GM21576 (cell line): ENCODE data around the gene TSPAN4.

Experiments used
- ATAC-seq: cut with Tn5 transposase; IDR thresholded peaks from one replicate; pipeline ENCODE4 v1.9.1; 2021; ENCODE audit warnings: mild to moderate bottlenecking, moderate library complexity; ENCODE audit not compliant: unreplicated experiment

Gene TSPAN4

DNA sequence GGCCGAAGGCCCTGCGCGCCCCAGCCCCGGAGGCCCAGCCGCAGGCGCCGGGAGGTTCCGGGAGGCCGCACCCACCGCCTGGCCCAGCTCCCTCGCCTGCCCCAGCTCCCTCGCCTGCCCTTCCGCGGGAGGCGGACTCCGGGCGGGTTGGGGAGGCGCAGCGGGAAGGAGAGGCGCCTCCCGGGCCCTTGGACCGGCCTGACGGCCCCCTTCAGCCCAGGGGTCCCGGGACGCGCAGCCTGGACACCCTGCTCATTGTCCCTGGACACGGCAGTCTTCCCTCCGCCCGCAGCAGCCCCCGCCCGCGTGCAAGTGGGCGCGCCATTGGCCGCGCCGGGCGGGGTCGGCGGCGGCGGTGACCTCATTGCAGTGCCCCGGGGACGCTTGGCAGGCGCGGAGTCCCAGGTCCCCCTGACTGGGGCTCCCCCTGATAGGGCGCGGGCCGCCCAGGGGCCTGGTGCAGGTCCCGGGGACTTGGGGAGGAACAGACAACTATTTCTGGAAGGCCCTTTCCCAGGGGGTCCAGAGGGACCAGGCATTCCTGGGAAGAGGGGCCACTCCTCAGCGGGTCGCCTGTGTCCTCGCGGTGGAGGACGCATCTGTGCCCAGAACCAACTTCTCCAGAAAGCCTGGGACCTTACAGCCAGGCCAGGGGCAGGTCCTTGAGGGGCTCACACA, 9.4 kb upstream of the TSPAN4 start:
- ATAC-seq, result no peak

DNA sequence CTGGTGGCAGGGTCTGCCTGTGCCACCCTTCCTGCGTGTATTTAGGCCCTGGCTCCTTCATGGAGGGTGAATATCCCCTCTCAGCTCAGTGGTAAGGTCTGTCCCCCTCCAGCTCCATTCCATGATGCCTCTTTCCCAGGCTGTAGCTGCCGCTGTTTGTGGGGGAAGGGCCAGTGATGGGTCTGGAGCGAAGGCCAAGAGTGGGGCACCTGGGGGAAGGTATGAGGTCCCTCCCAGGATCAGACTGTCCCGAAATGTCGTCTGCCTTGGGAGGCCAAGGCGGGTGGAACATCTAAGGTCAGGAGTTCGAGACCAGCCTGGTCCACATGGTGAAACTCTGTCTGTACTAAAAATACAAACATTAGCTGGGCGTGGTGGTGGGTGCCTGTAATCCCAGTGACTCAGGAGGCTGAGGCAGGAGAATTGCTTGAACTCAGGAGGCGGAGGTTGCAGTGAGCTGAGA, 8.8 kb upstream of the TSPAN4 start:
- ATAC-seq, result no peak

DNA sequence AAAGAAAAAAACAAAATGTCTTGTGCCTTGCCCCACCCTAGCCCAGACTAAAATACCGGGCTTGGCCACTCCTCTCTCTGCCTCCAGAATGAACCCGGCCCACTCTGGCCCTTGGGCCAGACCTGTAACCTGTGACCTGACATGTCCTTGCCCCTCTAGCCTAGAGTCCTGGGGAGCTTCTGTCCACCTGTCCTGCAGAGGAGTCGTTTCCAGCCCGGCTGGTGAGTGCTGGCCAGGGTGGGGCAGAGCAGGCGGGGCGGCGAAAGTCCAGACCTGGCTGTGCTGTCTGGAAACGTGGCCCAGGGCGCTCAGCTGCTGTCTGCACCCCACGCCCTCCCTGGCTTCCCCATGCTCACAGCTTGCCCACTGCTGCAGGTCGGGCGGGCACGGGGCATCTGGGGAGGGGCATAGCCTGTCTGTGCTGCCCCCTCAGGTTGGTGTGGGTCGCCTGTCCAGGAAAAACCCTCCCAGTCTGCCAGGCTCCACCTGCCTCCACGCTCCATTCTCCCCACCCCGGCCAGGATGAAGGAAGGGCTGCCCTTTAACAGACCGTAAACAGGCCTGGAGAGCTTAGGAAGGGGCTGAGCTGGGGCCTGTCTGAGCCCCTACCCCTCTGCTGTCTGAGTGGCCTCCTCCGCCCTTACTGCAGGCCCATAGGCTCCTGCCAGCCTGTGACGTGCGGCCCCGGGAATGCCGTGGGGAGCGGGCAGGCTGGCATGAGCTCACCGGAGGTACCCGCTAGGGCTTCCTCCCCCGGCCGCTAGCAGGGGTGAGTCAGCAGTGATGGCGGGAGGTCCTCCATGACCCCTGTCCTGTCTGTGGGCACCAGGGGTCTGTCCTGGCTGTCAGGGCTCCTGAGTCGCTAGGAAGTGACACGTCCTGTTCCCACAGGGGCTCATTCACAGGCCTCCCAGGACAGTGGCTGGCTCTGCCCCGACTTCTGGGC, 8.0 kb upstream of the TSPAN4 start:
- no peak for ATAC-seq

DNA sequence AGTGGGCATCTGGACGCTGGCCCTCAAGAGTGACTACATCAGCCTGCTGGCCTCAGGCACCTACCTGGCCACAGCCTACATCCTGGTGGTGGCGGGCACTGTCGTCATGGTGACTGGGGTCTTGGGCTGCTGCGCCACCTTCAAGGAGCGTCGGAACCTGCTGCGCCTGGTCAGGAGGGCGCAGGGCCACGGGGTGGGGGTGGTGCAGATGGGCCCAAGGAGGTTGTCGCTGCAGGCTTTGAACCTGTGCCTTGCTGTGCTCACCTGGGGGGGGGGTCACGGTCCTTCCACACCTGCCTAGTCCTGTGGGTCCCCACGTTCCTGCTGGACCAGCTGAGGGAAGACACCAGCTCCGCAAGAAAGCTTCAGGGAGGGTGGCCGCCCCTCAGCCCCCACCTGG, 6.4 kb upstream of the TSPAN4 start:
- no peak for ATAC-seq

DNA sequence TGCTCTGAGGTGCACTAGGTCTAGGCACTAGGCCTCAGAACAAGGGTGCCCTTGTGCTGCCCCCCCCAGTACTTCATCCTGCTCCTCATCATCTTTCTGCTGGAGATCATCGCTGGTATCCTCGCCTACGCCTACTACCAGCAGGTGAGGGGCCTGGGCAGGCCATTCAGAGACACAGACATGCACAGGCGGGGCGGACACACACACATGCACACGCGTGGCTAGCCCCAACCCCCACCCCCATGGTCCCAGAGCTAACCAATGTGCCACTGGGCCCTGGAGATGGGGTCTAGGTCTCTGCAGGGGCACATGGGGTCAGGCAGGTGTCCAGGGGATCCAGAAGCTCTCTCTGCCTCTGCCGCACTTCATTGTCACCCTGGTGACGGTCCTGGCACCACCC, 6.0 kb upstream of the TSPAN4 start:
- ATAC-seq, result no peak

DNA sequence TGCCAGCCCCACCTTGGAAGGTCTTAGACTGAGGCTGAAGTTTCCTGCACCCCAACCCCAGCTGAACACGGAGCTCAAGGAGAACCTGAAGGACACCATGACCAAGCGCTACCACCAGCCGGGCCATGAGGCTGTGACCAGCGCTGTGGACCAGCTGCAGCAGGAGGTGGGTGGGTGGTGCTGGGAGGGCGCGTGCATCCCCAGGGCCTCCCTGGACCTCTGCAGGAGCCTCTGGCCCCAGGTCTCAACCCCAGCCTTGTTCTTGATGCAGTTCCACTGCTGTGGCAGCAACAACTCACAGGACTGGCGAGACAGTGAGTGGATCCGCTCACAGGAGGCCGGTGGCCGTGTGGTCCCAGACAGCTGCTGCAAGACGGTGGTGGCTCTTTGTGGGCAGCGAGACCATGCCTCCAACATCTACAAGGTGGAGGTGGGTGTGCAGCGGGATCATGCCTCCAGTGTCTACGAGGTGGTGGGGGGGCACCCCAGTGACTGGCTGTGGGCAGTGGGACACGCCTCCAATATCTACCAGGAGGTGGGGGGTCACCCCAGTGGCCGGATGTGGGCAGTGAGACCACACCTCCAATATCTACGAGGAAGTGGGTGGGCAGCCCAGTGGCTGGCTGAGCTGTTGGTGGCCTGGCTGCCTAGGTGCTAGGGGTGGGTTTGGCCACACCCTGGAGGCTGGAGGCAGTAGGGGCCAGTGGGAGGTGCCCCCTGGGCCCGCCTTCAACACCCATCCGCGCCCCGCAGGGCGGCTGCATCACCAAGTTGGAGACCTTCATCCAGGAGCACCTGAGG, 5.3 kb upstream of the TSPAN4 start:
- ATAC-seq, result no peak

DNA sequence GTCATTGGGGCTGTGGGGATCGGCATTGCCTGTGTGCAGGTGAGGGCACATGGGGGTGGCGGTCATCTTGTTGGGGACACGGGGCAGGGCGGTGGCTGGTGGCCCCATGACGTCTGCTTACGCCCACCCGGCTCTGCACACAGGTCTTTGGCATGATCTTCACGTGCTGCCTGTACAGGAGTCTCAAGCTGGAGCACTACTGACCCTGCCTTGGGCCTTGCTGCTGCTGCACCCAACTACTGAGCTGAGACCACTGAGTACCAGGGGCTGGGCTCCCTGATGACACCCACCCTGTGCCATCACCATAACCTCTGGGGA, 4.7 kb upstream of the TSPAN4 start:
- ATAC-seq, result no peak

DNA sequence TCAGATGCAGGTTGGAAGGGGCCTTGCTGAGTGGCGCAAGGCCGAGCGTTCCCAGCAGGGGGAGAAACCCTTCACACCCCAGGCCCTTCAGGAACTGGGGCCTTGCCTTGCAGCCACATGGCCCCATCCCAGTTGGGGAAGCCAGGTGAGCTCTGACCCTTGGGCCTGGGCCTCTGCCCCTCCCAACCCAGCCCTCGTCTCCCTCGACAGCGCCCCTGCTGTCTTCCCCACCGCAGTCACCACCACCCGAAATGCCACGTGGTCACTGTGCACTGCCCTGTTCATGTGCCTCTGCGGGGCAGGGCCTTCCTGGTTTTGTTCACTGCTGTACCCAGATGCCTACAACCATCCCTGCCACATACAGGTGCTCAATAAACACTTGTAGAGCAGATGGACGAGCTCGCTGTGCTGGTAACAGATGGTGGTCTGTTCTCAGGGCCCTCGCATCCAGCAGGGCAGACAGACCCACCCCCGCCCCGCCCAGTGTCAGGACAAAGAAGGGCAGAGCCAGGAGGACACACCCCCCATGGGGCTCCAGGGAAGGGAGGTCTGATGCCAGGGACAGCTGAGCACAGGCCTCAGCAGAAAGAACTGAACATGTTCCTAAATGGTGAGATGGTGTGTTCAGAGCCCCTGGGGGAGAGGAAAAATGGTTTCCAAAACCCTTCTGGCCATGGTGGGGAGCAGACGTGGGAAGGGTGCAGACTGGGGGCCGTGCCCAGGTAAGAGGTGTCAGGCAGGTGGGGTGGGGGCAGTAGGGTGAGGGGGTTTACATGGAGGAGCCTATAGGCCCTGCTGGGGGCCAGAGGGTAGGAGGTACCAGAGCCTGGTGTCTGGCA, 4.0 kb upstream of the TSPAN4 start:
- ATAC-seq, result no peak

DNA sequence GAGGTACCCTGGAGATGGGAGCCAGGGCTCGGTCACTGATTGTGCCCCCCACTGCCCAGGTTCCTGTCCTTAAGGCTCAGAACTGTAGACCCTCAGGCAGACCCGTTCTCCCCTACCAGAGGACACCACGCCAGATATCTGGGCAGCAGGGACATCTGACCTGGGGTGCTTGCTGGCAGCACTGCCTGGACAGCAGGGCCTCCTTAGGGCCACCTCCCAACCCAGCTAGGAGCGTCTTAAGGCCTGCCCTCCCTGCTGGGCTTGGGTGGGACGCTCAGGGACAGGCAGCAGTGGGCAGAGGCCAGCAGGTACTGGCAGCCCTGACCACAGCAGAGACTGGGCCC, 3.4 kb upstream of the TSPAN4 start:
- ATAC-seq, result no peak

DNA sequence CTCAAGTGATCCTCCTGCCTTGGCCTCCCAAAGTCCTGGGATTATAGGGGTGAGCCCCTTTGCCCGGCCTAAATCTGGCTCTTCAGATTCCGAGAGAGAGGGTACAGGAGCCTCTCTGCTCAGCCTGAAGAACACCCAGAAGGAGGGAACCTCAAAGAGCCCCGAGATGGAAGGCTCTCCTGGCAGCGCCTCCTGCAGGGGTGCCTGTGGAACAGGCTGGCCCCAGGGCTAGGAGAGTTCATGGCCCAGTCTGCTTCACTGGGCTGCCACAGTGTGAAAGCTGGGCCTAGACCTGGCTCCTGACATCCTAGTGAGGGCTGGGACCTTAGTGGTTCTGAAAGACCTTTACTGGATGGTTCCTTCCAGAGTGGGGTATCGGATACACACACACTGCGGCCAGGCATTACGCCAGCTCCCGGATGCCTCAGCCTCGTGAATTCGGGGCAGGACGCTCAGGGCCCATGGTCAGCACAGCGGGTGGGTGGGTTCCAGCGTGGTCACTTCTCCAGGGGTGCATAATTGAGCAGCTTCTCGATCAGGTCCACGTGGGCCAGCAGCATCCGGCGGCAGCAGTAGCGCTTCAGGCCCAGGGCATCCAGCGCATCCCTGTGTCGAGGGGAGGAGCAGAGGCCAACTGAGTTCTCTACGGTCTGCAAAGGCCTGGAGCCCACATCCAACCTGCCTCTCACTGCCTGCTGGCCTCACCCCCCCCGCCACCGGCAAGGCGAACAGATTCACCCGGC, 2.6 kb upstream of the TSPAN4 start:
- ATAC-seq, result no peak

DNA sequence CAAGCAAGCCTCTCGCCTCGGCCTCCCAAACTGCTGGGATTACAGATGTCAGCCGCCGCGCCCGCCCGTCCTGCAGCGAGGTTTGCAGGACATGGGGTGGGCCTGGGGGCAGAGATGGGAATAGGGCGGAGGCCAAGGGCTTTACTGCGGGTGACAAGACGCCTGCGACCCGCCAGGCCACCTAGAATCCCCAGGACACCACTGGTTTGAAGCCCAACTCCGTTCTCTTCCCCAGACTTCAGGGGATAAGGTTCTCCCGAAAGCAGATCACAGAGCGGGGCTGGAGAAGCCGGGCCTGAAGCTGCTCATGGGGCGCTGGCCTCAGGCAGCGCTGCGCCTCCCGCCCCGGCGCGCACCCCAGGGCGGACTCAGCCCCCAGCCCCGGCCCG, 677 bp upstream of the TSPAN4 start:
- peak; percentile 24 for ATAC-seq

DNA sequence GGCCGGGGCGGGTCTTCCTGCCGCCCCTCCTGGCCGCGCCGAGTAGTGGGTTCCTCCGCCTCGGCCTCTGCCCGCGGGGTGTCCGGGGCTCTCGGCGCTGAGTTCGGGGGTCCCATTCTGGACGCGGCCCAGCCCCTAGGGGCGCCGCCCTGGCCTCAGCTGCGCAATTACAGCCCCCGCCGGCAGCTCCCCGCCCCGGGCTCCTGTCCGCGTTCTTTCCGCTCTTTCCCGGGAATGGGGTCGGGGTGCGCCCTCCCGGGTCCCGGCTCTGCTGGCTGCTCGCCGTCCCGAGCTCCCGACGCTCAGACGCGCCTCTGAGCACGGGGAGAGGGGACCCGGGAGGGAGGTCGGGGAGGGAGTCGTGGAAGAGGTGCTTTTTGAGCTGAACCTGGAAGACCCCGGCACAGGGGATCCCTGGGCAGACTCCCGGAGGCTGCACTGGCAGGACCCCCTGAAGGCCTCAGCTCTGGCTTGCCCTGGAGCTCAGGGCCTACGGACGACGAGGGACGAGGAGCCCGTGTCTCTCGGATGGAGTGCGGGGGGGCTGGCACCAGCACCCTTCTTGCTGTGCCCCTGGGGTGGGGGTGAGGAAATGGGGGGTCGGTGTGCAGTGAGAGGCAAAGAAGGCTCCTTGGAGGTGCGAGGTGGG, 558 bp downstream of the TSPAN4 start:
- ATAC-seq, result no peak

DNA sequence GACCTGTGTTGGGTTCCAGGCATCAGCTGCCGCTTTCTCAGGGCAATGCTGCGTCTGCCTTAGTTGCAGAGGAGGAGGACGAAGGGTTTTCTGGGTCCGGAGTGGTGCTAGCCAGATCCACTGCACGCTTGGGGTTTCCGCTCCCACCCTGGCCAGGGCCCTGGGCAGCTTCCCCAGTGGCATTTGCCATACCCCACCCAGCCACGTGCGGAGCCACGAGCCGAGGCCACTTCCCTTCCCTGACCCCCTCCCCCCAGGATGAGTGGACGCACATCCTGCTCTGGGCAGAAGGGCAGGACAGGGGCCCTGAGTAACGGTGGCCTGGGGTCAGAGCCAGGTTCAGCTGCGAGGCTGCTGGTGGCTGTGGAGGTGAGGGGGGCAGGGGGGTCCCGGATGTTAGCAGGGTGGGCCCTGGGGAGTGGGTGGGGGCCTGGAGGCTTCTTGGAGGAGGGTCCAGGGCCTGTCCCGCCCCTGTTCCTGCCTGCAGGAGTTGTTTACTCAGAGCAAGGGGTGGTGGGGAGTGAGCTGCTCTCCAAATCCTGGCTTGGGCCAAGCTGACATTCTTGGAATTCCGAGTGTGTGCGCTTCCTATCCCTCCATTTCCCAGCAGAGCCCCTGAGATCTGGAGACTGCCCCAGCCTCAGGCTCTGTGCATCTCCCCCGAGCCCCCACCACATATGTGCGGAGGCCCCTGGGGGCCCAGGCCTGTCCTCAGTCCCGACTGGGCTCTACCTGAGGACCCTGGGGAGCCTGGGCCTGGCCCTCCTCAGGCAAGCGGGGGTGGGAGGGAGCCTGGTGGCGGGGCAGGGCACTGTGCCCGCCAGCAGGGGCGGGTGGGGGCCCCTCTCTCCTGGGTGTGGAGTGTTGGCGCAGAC, 1.4 kb downstream of the TSPAN4 start:
- no peak for ATAC-seq

DNA sequence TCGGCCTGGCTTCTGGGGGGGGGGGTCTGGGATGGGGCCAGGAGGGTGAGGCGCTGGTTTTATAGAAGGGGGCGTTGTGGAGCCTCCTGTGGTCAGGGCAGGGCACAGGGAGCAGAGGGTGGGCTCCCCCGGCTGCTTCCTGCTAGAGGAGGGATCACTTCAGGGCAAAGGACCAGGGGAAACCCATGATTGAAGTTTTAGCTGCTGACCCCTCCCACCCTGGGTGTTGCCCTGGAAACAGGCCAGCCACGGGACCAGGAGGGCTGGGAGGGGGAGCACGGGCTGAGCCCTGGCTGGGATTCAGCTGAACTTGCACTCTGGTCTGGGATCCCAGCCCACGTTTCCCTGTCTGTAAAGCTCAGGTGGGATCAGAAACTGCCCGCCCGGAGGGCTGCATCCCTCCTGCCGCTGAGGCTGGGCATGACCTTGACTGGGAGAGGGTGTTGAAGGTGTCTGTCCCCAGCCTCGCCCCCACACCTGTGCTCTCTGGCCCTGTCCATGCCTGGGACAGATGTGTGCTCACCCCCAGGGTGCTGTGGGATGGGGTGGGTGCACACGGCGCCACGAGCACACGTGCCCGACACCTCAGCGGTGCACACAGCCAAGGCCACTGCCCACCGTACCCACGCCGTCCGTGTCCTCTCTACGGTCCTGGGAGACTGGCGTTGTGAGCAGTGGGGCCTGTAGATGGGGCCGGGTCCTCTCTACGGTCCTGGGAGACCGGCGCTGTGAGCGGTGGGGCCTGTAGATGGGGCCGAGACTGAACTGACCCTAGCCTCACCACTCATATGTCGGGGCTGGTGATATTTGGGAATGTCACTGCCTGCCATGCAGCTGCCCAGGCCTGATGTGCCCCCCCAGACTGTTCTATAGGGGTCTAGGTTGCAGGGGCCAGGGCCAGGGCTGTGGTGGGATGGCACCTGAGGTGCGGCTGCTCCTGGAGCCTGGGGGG, 2.3 kb downstream of the TSPAN4 start:
- ATAC-seq, result no peak

DNA sequence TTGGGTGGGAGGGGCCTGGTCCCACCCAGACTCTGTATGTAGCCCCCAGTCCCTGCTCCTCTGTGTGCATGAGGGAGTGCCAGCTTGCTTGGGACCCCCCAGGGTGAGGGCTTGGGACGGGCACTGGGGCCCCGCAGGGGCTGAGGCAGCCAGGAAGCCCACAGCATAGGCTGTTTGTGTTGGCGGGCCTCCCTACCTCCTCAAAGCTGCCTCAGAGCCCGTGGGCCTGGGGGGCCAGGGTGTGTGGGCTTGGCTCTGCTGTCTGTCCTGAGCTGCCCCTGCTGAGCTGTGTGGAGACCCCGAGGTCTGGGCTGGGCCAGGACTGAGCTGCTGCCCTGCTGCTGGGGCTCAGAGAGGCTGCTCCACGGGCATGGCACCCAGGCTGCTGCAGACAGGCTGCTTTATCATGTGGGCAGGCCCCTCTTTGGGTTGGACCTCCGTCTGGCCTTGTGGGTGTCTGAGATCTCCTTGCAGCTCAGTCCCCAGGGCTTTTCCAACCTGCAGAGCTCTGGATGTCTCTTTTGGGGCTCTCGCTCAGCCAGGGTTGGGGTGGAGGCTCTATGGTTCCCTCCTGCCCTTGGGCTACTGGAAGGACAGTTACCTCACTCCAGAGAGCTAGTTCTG, 3.3 kb downstream of the TSPAN4 start:
- no peak for ATAC-seq

DNA sequence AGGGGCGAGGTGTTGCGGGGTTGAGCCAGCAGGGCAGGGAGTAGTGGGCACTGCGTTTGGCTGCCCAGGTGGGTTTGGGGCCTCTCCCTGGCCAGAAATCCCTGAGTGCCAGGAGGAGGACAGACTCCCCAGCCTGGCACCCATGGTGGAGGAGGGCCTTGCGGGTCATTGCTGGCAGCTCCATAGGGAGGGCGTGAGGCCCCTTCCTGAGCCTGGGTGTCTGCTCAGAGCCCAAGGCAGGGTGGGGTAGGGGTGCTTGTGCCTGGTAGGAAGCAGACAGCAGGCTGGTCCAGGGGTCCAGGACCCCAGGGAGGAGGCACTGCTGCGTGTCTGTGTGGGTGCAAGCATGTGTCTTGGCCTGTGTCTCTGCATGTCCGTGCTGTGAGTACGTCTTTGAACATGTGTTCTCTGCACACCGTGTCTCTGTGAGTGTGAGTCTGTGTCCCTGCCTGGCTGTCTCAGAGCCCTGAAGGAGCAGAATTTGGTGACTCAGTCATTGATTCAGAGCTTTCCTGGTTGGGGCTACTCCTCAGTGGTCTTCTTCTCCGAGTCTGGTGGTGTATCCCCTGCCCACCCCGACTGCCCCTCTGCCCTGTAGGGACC, 3.9 kb downstream of the TSPAN4 start:
- ATAC-seq, result no peak

DNA sequence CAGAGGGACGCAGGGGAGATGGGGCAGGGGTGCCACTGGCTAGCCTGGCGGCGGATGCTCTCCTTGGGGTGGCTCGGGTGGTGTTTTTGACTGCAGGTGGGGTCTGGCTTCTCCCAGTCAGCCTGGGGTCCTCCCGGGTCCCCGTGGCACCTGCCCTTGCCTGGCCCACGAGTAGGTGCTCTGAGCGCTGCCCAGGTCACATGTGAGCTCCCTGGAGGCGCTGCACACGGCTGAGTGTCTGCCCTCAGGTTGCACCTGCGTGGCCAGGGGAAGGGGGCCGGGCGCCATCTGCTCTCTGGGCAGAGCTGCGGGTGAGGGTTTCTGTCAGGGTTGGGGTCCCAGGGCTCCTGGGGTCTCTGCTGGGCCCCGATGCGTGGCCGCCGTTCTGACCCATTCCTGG, 5.2 kb downstream of the TSPAN4 start:
- no peak for ATAC-seq
